Measurements from ENCODE around the gene FMNL3.

FMNL3 gene

DNA sequence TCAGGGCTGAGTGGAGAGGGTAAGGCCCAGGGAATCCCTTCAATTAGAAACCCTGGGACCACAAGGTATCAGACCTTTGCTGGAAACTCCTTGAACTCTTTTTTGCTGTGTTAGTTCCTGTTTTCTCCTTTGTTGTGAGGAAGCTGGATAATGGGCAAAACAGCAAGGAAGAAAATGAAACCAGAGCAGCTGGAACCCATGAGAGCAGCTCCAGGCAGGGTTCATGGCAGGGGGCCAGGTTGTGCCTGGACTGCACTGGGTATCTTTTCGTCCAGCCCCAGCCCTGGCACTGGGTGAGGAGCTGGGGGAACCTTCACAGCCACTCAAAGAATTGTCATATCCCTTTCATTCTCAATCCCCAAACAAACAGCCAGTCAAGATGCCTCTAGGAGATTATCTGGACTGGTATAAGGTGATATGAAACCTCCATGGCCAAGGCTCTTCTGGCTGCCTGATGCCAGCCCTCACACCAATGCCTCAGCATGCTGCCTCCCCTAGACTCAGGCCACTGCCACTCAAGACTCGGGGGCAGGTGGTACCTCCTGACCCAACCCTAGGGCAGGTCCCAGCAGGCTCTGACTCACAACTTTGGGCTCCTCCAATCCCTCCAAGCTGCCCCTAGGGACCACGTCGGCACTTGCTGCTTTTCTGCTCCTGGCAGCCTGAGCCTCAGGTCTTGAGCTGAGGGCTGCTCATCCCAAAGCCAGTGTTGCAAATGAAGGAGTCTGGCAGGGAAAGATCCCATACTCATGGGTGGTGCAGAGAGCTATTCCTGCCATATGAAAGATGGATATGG is 118.3 kb downstream of the FMNL3 start:
- peak in 1 of 2 experiments; percentile 23 for DNase-seq

GRCh38 chr12:49588281-49588680 is 118.9 kb downstream of the FMNL3 start:
- DNase-seq, result no peak

DNA sequence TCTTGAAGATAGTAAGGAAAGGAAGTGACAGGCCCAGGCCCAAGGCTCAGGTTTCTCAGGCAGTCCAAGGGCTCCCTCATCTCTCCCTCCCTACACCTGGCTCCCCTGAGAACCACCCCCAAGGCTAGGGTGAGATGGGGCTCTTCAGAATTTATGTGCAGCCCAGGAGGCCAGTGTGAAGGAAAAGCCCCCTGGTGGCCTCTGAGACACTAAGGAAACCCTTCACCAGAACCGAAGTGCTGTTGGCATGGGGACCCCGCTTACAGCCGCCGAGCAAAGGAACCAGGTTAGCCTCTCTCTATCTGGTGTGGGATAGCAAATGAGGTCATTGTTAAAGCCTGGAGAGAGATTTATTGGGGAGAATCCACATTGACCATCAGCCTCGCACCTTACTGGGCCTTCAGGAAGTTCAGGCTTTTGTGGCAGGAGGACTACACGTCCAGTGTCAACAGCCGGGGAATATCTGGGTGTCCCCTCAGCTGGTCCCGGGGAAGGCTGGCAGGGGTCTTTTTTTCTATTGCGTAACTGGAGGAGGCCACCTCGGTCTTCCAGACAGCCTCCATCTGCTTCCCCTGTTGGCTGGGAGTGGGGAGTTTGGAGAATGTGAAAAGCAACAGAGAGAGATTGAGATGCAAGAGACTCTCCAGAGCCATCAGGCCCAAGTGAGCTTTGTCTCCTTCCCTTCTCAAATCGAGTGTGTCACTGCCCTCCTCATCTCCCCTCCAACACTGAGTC is 119.9 kb downstream of the FMNL3 start:
- no peak for DNase-seq
